HFFc6 (cell line): ENCODE measurements around the gene CNOT9. TPM values are rescaled to one million over a fixed set of nuclear protein-coding genes. Genes with fewer than 3 reads are reported as not detected.

ENCODE experiments used
- DNase-seq: peaks from one replicate; pipeline ENCODE4 v3.0.0-alpha.2; 2018
- H3K27ac Mint-ChIP-seq: 2 replicates; pipeline ENCODE4 v1.8.0; 2020; ENCODE audit warnings: mild to moderate bottlenecking, mixed read lengths
- H3K27me3 Mint-ChIP-seq: 2 replicates; pipeline ENCODE4 v1.8.0; 2021; ENCODE audit warnings: mild to moderate bottlenecking, moderate library complexity, mixed read lengths; ENCODE audit not compliant: insufficient read depth
- H3K36me3 Mint-ChIP-seq: 2 replicates; pipeline ENCODE4 v1.8.0; 2021; ENCODE audit warnings: low read depth, mixed read lengths
- H3K4me1 Mint-ChIP-seq: 2 replicates; pipeline ENCODE4 v1.8.0; 2020; ENCODE audit warnings: low read depth, mixed read lengths
- H3K4me3 Mint-ChIP-seq: 2 replicates; pipeline ENCODE4 v1.8.0; 2020; ENCODE audit warnings: mild to moderate bottlenecking, moderate library complexity, mixed read lengths
- H3K9me3 Mint-ChIP-seq: 2 replicates; pipeline ENCODE4 v1.8.0; 2020; ENCODE audit warnings: mild to moderate bottlenecking, mixed read lengths
- CTCF ChIP-seq: fragments of 200-600 bp; sonication (generic); IDR thresholded peaks from 2 replicates; pipeline ENCODE4 v1.5.0; 2021; ENCODE audit warnings: antibody characterized with exemption, mild to moderate bottlenecking
- total RNA-seq, 6 experiments: library from RNA; stranded (reverse); fragmentation: NEBNext Ultra II Directional; extraction: Animal tissue kit (Norgen Biotek cat#: 25700); gene quantifications; 2 replicates in 1 of 6; 3 replicates in 5 of 6; pipeline ENCODE4 v1.2.3, GENCODE V29; 2021

The CNOT9 gene
- total RNA-seq, 6 experiments from 2014 or later: 36.9 to 57.5 (median 49.3) TPM

DNA sequence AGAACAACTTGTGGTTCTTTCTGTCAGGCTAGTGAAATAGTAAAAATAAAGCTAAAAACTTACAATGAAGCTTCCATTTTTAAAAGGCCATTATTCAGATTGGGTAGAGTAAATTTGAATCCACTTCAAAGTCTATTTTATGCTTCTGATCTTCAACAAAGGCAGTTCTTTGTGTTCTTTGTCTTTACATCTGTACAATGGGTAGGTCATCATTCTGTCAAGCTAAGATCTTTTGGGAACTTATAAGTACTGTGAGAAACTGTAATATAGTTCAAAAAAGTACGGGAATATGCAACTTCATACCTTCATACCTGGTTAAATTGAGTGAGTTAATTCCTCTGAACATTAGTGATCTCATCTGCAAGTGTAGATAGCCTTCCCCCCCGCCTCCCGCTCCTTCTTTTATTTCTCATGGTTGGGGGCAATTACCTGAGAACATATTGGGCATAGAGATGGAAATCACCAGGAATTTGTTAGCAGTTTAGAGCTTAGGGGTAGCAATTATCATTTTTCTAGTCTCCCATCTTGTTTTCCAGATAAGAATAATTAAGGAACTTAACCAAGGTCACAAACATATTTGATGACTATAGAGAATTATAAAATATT is 9.7 kb downstream of the CNOT9 start:
- no peaks in the 10 kb centered on the region for H3K27me3 Mint-ChIP-seq
- H3K4me1 Mint-ChIP-seq: peaks cover 41% of the 10 kb centered on the region
- DNase-seq: no peak
- H3K27ac Mint-ChIP-seq: no peak overlapping the region
- no peak overlapping the region for H3K4me3 Mint-ChIP-seq
- peaks cover 4% of the 10 kb centered on the region; the same call in 1 of the 2 replicates for H3K36me3 Mint-ChIP-seq
- H3K9me3 Mint-ChIP-seq: no peaks in the 10 kb centered on the region
- no peak for TF ChIP-seq CTCF

- no peak for TF ChIP-seq CTCF
- peak overlapping the region; percentile 41 for H3K4me3 Mint-ChIP-seq
- H3K36me3 Mint-ChIP-seq: peaks cover 17% of the 10 kb centered on the region; the same call in 1 of the 2 replicates
- no peaks in the 10 kb centered on the region for H3K9me3 Mint-ChIP-seq
- DNase-seq: peak; percentile 83
- peaks cover 41% of the 10 kb centered on the region for H3K4me1 Mint-ChIP-seq
- H3K27ac Mint-ChIP-seq: peak overlapping the region; percentile 91
- H3K27me3 Mint-ChIP-seq: no peaks in the 10 kb centered on the region
Observed at GRCh38 chr2:218582076-218582475, 13.4 kb downstream of the CNOT9 start.

- peak; percentile 30 for TF ChIP-seq CTCF
- Mint-ChIP-seq H3K4me3 (no peak overlapping the region), H3K27me3 (no peaks in the 10 kb centered on the region), H3K27ac (no peak overlapping the region), H3K36me3 (peaks cover 17% of the 10 kb centered on the region; the same call in 1 of the 2 replicates), H3K9me3 (no peaks in the 10 kb centered on the region), H3K4me1 (peaks cover 32% of the 10 kb centered on the region)
- no peak for DNase-seq
Observed at GRCh38 chr2:218583983-218584850, 15.6 kb downstream of the CNOT9 start.

DNA sequence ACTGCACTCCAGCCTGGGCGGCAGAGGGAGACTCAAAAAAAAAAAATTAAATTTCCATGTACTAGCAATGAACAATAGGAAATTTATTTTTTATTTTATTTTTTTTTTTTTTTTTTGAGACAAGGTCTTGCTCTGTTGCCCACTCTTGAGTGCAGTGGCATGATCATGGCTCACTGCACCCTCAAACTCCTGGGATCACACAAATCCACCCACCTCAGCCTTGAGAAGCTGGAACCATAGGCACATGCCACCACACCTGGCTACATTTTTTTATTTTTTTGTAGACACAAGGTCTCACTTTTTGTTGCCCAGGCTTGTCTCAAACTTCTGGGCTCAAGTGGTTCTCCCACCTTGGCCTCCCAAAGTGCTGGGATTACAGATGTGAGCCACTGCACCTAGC is 16.9 kb downstream of the CNOT9 start:
- H3K27ac Mint-ChIP-seq: no peak overlapping the region
- peaks cover 19% of the 10 kb centered on the region; the same call in 1 of the 2 replicates for H3K36me3 Mint-ChIP-seq
- no peak for DNase-seq
- H3K27me3 Mint-ChIP-seq: no peaks in the 10 kb centered on the region
- no peaks in the 10 kb centered on the region for H3K9me3 Mint-ChIP-seq
- TF ChIP-seq CTCF: no peak
- peaks cover 29% of the 10 kb centered on the region for H3K4me1 Mint-ChIP-seq
- no peak overlapping the region for H3K4me3 Mint-ChIP-seq

GRCh38 chr2:218605432-218605831 is 36.8 kb downstream of the CNOT9 start:
- Mint-ChIP-seq H3K36me3 (no peaks in the 10 kb centered on the region), H3K4me1 (peaks cover 29% of the 10 kb centered on the region), H3K27ac (no peak overlapping the region; the same call in 1 of the 2 replicates), H3K4me3 (no peak overlapping the region), H3K9me3 (no peaks in the 10 kb centered on the region), H3K27me3 (peaks cover 8% of the 10 kb centered on the region)
- TF ChIP-seq CTCF: no peak
- peak; percentile 23 for DNase-seq
